Stimulated activated naive CD8-positive, alpha-beta T cell treated with anti-CD3 and anti-CD28 coated beads, Interleukin-15, Interleukin-2, amounts not matched to agents 100 ng/mL and 50 ng/mL, for 24 hours (primary cell): ENCODE data around the gene DCTN1.
"Not testable (repeated sequence)": the region's sequence is repeated elsewhere in the genome, so short reads cannot be mapped to it uniquely, and the experiment has no call there.

ENCODE experiments used
- H3K27ac Mint-ChIP-seq: one replicate; pipeline ENCODE4 v1.8.0; 2021; ENCODE audit warnings: mild to moderate bottlenecking, mixed read lengths
- H3K27me3 Mint-ChIP-seq: one replicate; pipeline ENCODE4 v1.8.0; 2021; ENCODE audit warnings: mixed read lengths
- H3K36me3 Mint-ChIP-seq: one replicate; pipeline ENCODE4 v1.8.0; 2021; ENCODE audit warnings: low read depth, mixed read lengths
- H3K4me1 Mint-ChIP-seq: one replicate; pipeline ENCODE4 v1.8.0; 2021; ENCODE audit warnings: low read depth, mixed read lengths
- H3K4me3 Mint-ChIP-seq: one replicate; pipeline ENCODE4 v1.8.0; 2021; ENCODE audit warnings: mild to moderate bottlenecking, mixed read lengths
- H3K9me3 Mint-ChIP-seq: one replicate; pipeline ENCODE4 v1.8.0; 2021; ENCODE audit warnings: mixed read lengths

The DCTN1 gene

GRCh38 chr2:74369976-74370375 lies 10.1 kb downstream of the DCTN1 start:
- Mint-ChIP-seq H3K27ac (no peak overlapping the region), H3K4me1 (no peaks in the 10 kb centered on the region), H3K4me3 (no peak overlapping the region), H3K9me3 (no peaks in the 10 kb centered on the region), H3K27me3 (no peaks in the 10 kb centered on the region), H3K36me3 (peaks cover 56% of the 10 kb centered on the region)

GRCh38 chr2:74368499-74368898 lies 11.6 kb downstream of the DCTN1 start:
- no peaks in the 10 kb centered on the region for H3K9me3 Mint-ChIP-seq
- no peaks in the 10 kb centered on the region for H3K4me1 Mint-ChIP-seq
- H3K36me3 Mint-ChIP-seq, result peaks cover 62% of the 10 kb centered on the region
- H3K27ac Mint-ChIP-seq, result no peak overlapping the region
- H3K27me3 Mint-ChIP-seq, result no peaks in the 10 kb centered on the region
- H3K4me3 Mint-ChIP-seq, result no peak overlapping the region

DNA sequence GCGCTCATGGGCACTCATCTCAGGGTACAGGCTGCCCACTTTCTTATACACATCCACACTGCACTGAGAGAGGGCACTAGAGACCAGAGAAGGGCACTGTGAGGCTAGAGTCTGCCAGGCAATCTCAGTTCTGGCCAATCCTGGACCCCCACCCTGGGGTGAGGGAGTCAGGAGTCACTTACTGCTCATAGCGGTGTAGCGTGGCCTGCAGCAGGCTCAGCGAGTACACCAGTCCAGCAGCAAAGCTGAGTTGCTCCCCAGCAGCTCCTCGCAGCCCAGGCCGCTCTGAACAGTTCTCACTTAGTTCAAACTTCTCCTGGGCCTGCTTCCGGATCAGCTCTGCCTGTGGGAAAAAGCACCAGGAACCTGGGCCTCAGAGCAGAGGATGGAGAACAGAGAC lies 12.3 kb downstream of the DCTN1 start:
- peaks cover 67% of the 10 kb centered on the region for H3K36me3 Mint-ChIP-seq
- no peak overlapping the region for H3K27ac Mint-ChIP-seq
- H3K9me3 Mint-ChIP-seq, result no peaks in the 10 kb centered on the region
- H3K4me1 Mint-ChIP-seq, result no peaks in the 10 kb centered on the region
- no peak overlapping the region for H3K4me3 Mint-ChIP-seq
- no peaks in the 10 kb centered on the region for H3K27me3 Mint-ChIP-seq

GRCh38 chr2:74366036-74366435 lies 14.1 kb downstream of the DCTN1 start:
- Mint-ChIP-seq H3K27me3 (no peaks in the 10 kb centered on the region), H3K4me3 (no peak overlapping the region), H3K36me3 (peaks cover 68% of the 10 kb centered on the region), H3K27ac (no peak overlapping the region), H3K4me1 (no peaks in the 10 kb centered on the region), H3K9me3 (no peaks in the 10 kb centered on the region)

- H3K27me3 Mint-ChIP-seq, result no peaks in the 10 kb centered on the region
- H3K27ac Mint-ChIP-seq, result no peak overlapping the region
- H3K36me3 Mint-ChIP-seq, result peaks cover 63% of the 10 kb centered on the region
- H3K4me3 Mint-ChIP-seq, result no peak overlapping the region
- H3K4me1 Mint-ChIP-seq, result no peaks in the 10 kb centered on the region
- no peaks in the 10 kb centered on the region for H3K9me3 Mint-ChIP-seq
Observed at GRCh38 chr2:74364533-74365505, 15.3 kb downstream of the DCTN1 start.

DNA sequence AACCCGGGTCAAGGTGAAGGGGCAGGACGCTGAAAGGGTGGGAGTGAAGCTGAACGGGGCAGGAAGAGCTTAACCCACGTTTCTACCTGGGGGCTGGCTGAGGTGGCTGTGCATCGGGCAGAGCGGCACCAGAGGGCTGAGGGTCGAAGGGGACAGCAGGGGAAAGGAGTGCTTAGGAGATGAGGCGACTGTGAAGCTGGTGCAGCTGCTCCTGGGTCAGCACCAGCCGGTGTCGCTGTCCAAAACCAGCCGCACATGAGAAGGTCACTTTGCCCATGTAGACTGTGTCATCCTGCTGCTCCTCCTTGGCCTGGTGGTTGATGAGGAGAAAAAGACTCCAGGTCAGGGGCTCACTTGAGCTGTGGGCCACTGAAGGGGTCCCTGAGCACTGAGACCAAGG lies 18.8 kb downstream of the DCTN1 start:
- peaks cover 63% of the 10 kb centered on the region for H3K36me3 Mint-ChIP-seq

DNA sequence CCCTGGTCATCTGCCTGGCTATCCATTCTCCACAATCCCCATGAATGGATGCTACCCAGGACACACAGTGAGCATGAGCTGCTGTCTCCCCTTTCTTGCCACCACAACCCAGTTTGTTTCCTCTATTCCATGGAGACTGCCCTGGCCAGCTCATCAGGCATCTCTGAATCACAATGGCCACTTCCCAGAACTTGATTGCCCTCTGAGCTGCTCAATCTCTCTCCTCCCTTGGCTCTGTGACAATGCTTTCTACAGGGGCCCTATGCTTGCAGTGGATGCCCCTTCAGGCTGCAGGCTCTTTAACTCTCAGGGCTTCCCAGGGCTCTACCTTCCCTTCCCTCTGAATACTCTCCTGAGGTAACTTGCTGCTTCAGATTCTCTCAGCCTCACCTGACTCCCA lies 22.5 kb downstream of the DCTN1 start:
- H3K9me3 Mint-ChIP-seq, result no peaks in the 10 kb centered on the region
- H3K36me3 Mint-ChIP-seq, result peaks cover 42% of the 10 kb centered on the region
- no peaks in the 10 kb centered on the region for H3K27me3 Mint-ChIP-seq
- no peak overlapping the region for H3K4me3 Mint-ChIP-seq
- H3K27ac Mint-ChIP-seq, result no peak overlapping the region
- no peaks in the 10 kb centered on the region for H3K4me1 Mint-ChIP-seq

More for the DNA sequence above, 18.8 kb downstream of the DCTN1 start:
- no peaks in the 10 kb centered on the region for H3K27me3 Mint-ChIP-seq
- no peaks in the 10 kb centered on the region for H3K9me3 Mint-ChIP-seq
- no peak overlapping the region for H3K27ac Mint-ChIP-seq
- H3K4me3 Mint-ChIP-seq, result no peak overlapping the region
- H3K4me1 Mint-ChIP-seq, result no peaks in the 10 kb centered on the region

GRCh38 chr2:74349889-74350288 lies 30.2 kb downstream of the DCTN1 start:
- no peaks in the 10 kb centered on the region for H3K9me3 Mint-ChIP-seq
- no peak overlapping the region for H3K4me3 Mint-ChIP-seq
- H3K4me1 Mint-ChIP-seq, result no peaks in the 10 kb centered on the region
- H3K27me3 Mint-ChIP-seq, result no peaks in the 10 kb centered on the region
- no peaks in the 10 kb centered on the region for H3K36me3 Mint-ChIP-seq
- H3K27ac Mint-ChIP-seq, result no peak overlapping the region

DNA sequence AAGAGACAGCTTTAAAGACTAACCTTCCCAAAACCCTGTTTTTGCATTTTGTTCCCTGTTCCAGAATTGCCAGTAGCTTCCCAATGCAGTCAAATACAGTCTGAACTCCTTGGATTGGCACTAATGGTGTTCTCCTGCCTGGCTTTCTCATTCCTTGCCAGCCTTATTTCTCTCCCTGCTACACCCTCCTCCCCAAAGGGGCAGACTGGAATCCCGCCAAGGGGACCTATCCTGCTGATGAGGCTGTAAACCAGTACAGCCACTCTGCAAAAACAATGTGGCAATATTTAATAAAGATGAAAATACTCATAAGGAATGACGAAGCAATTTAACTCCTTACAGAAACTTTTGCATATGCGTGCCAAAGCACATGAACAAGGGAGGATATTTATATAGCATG lies 32.4 kb downstream of the DCTN1 start:
- H3K4me1 Mint-ChIP-seq, result no peaks in the 10 kb centered on the region
- H3K4me3 Mint-ChIP-seq, result no peak overlapping the region
- H3K36me3 Mint-ChIP-seq, result no peaks in the 10 kb centered on the region
- no peaks in the 10 kb centered on the region for H3K9me3 Mint-ChIP-seq
- no peaks in the 10 kb centered on the region for H3K27me3 Mint-ChIP-seq
- no peak overlapping the region for H3K27ac Mint-ChIP-seq

GRCh38 chr2:74347303-74347702 lies 32.8 kb downstream of the DCTN1 start:
- Mint-ChIP-seq H3K27ac (no peak overlapping the region), H3K4me1 (no peaks in the 10 kb centered on the region), H3K4me3 (no peak overlapping the region), H3K36me3 (no peaks in the 10 kb centered on the region), H3K27me3 (no peaks in the 10 kb centered on the region), H3K9me3 (no peaks in the 10 kb centered on the region)

- Mint-ChIP-seq H3K27me3 (no peaks in the 10 kb centered on the region), H3K9me3 (no peaks in the 10 kb centered on the region), H3K27ac (no peak overlapping the region), H3K4me3 (no peak overlapping the region), H3K4me1 (no peaks in the 10 kb centered on the region), H3K36me3 (no peaks in the 10 kb centered on the region)
Observed at GRCh38 chr2:74345272-74345943, 34.7 kb downstream of the DCTN1 start.

DNA sequence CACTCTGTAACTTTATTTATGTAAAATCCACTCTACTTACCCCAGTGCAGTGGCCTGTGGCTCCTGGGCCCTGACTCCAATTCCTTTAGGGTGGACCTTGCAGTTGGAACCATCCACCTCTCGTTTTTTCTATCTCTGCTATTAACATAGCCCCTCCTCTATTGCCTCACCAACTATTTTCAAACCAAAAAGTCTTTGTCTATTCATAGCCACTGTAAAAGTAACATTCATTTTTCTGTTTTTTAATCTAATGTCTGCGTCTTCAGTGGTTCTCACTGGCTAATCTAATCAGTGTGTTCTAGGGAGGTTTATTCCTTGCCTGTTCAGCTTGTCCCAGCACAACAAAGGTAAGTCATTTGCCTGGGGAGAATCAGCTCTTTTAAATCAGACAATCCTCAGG lies 36.8 kb downstream of the DCTN1 start, which contains the start of gene SLC4A5:
Gene SLC4A5, minus strand, starts transcription at position 101 of the 400 bp plus-strand sequence. CDS start 28,393 bp downstream, outside the sequence.
- Mint-ChIP-seq H3K4me3 (no peak within 1 kb of the TSS), H3K27ac (no peak within 1 kb of the TSS)

GRCh38 chr2:74336227-74336626 lies 43.9 kb downstream of the DCTN1 start:
- not testable (repeated sequence) for H3K4me1 Mint-ChIP-seq, H3K36me3 Mint-ChIP-seq, H3K27ac Mint-ChIP-seq, H3K9me3 Mint-ChIP-seq, H3K27me3 Mint-ChIP-seq, H3K4me3 Mint-ChIP-seq

More for the DNA sequence above, 36.8 kb downstream of the DCTN1 start, which contains the start of gene SLC4A5:
- Mint-ChIP-seq H3K9me3 (no peaks in the 10 kb centered on the region), H3K27me3 (no peaks in the 10 kb centered on the region), H3K36me3 (no peaks in the 10 kb centered on the region), H3K4me1 (no peaks in the 10 kb centered on the region)

GRCh38 chr2:74334931-74335333 lies 45.2 kb downstream of the DCTN1 start:
- Mint-ChIP-seq H3K27me3 (no peaks in the 10 kb centered on the region), H3K9me3 (no peaks in the 10 kb centered on the region), H3K27ac (no peak overlapping the region), H3K4me1 (no peaks in the 10 kb centered on the region), H3K36me3 (no peaks in the 10 kb centered on the region), H3K4me3 (no peak overlapping the region)

DNA sequence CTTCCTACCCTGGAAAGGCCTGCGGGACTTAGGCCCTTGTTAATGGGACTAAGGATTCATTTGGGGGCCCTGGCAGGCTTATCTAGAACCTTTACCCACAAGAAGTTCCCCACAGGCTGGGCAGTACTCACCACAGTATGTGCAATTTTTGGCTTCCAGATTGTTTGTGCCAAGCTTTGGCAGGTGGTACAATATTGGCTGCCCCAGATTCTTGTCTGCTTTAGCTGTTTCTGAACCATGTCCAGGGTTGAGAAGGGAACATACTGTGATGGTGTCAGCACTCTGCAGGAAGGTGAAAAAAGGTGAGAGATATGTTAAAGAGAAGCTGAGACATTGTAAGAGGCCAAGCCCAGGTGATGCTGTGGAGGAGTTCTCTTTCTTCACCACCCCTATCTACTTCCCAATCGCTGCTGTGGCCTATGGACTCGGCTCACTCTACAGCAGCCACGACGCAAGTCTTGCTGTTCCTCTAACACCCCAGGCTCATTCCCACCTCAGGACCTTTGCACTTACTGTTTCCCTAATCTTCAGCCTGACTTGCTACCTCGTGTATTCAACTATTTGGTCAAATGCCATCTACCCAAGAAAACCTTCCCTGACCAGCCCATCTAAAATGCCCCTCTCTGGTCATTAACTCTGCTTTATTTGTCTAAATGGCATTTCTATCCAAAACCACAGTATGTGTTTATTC lies 46.1 kb downstream of the DCTN1 start:
- Mint-ChIP-seq H3K36me3 (no peaks in the 10 kb centered on the region), H3K9me3 (no peaks in the 10 kb centered on the region), H3K27me3 (no peaks in the 10 kb centered on the region), H3K4me1 (no peaks in the 10 kb centered on the region), H3K27ac (no peak overlapping the region), H3K4me3 (no peak overlapping the region)
